Liver (tissue), 9 donors: ENCODE data around the gene SSPN. TPM values are rescaled to one million over a fixed set of nuclear protein-coding genes. Genes with fewer than 3 reads are reported as not detected.

Experiments
- DNase-seq: peaks from one replicate; pipeline ENCODE4 v3.0.0-alpha.2; 2017; ENCODE audit warnings: low spot score
- H3K27ac ChIP-seq, 2 donors: one replicate each; pipeline ENCODE4 v1.7.0; 2013; ENCODE audit warnings: inconsistent platforms in 2 of 2, low read length in 2 of 2, control low read depth in 1 of 2, low read depth in 1 of 2, mild to moderate bottlenecking in 1 of 2
- H3K27me3 ChIP-seq, 4 donors: one replicate each; pipeline versions ENCODE4 v1.6.1 to v1.7.0; 2013; ENCODE audit warnings: low read length in 3 of 4, inconsistent platforms in 1 of 4, mild to moderate bottlenecking in 1 of 4, moderate library complexity in 1 of 4; ENCODE audit not compliant: control insufficient read depth in 4 of 4, insufficient read depth in 4 of 4
- H3K36me3 ChIP-seq, 4 donors: one replicate each; pipeline versions ENCODE4 v1.6.1 to v1.7.0; 2013; ENCODE audit warnings: low read length in 3 of 4, mild to moderate bottlenecking in 3 of 4, low read depth in 1 of 4, moderate library complexity in 1 of 4; ENCODE audit not compliant: control insufficient read depth in 4 of 4, insufficient read depth in 3 of 4
- H3K4me1 ChIP-seq, 4 donors: one replicate each; pipeline versions ENCODE4 v1.6.1 to v1.7.0; 2013; ENCODE audit warnings: low read length in 3 of 4, mild to moderate bottlenecking in 3 of 4, moderate library complexity in 1 of 4; ENCODE audit not compliant: control insufficient read depth in 4 of 4, insufficient read depth in 4 of 4
- H3K4me3 ChIP-seq, 3 donors: one replicate each; pipeline versions ENCODE4 v1.6.1 to v1.7.0; 2013; ENCODE audit warnings: low read length in 3 of 3, control low read depth in 1 of 3, low read depth in 1 of 3, mild to moderate bottlenecking in 1 of 3
- H3K9ac ChIP-seq, 2 donors: one replicate each; pipeline ENCODE4 v1.7.0; 2013; ENCODE audit warnings: low read length in 2 of 2, mild to moderate bottlenecking in 2 of 2, moderate library complexity in 2 of 2, control low read depth in 1 of 2, low read depth in 1 of 2
- H3K9me3 ChIP-seq, 4 donors: one replicate each; pipeline versions ENCODE4 v1.6.1 to v1.7.0; 2013; ENCODE audit warnings: low read length in 3 of 4; ENCODE audit not compliant: control insufficient read depth in 4 of 4
- EGR1 ChIP-seq, 2 donors: IDR thresholded peaks; 2 replicates each; pipeline ENCODE4 v1.6.1; 2016 to 2018; ENCODE audit warnings: antibody characterized with exemption in 2 of 2, low read depth in 2 of 2
- FOXA1 ChIP-seq: IDR thresholded peaks from 2 replicates; pipeline ENCODE4 v1.6.1; 2016; ENCODE audit warnings: antibody characterized with exemption
- FOXA2 ChIP-seq: IDR thresholded peaks from 2 replicates; pipeline ENCODE4 v1.6.1; 2016; ENCODE audit warnings: antibody characterized with exemption
- GABPA ChIP-seq, 2 donors: IDR thresholded peaks in 1 of 2; conservative IDR thresholded peaks in 1 of 2; 2 replicates each; pipeline ENCODE4 v1.6.1; 2016; ENCODE audit warnings: antibody characterized with exemption in 2 of 2, mild to moderate bottlenecking in 1 of 2, moderate library complexity in 1 of 2
- HNF4A ChIP-seq, 2 donors: conservative IDR thresholded peaks; 2 replicates each; pipeline ENCODE4 v1.6.1; 2016; ENCODE audit warnings: antibody characterized with exemption in 2 of 2, mild to moderate bottlenecking in 2 of 2
- JUND ChIP-seq, 2 donors: IDR thresholded peaks; 2 replicates each; pipeline ENCODE4 v1.6.1; 2016; ENCODE audit warnings: antibody characterized with exemption in 2 of 2
- RAD21 ChIP-seq, 2 donors: IDR thresholded peaks; 2 replicates each; pipeline ENCODE4 v1.6.1; 2016; ENCODE audit warnings: antibody characterized with exemption in 2 of 2, mild to moderate bottlenecking in 2 of 2
- RXRA ChIP-seq, 2 donors: IDR thresholded peaks; 2 replicates each; pipeline ENCODE4 v1.6.1; 2017 to 2018; ENCODE audit warnings: antibody characterized with exemption in 2 of 2, mild to moderate bottlenecking in 1 of 2
- SP1 ChIP-seq: IDR thresholded peaks from 2 replicates; pipeline ENCODE4 v1.6.1; 2018; ENCODE audit warnings: antibody characterized with exemption, mild to moderate bottlenecking
- TAF1 ChIP-seq: conservative IDR thresholded peaks from 2 replicates; pipeline ENCODE4 v1.6.1; 2016; ENCODE audit warnings: antibody characterized with exemption, mild to moderate bottlenecking
- YY1 ChIP-seq: IDR thresholded peaks from 2 replicates; pipeline ENCODE4 v1.6.1; 2016; ENCODE audit warnings: antibody characterized with exemption, mild to moderate bottlenecking
- polyA plus RNA-seq, 2 donors: library from polyadenylated mRNA; stranded (reverse) in 1 of 2; unstranded in 1 of 2; fragments of 200-250 nt in 1 of 2; fragments of >200 nt in 1 of 2; fragmentation: Nextera tagmentation in 1 of 2; extraction: Ambion mirVana in 1 of 2; gene quantifications; one replicate each; pipeline versions ENCODE4 v1.2.1 to v1.2.3, GENCODE V29; 2013 to 2015
- total RNA-seq, 2 donors: library from RNA; depleted of rRNA; stranded (reverse); fragments of >200 nt; gene quantifications; one replicate each; pipeline ENCODE4 v1.2.3, GENCODE V29; 2014
- TF ChIP-seq, protein P1 (sequence below): IDR thresholded peaks from 2 replicates; pipeline ENCODE4 v1.6.1; 2016; ENCODE audit warnings: antibody characterized with exemption
- TF ChIP-seq, protein P2 (sequence below): fragments of 150-350 bp; IDR thresholded peaks from 2 replicates; pipeline ENCODE4 v1.5.1; 2017; ENCODE audit warnings: improper control_type of control experiment, low read depth, low read length; ENCODE audit not compliant: missing input control
- TF ChIP-seq, protein P3 (sequence below): IDR thresholded peaks from 2 replicates; pipeline ENCODE4 v1.6.1; 2016; ENCODE audit warnings: antibody characterized with exemption
- TF ChIP-seq, protein P4 (sequence below): IDR thresholded peaks from 2 replicates; pipeline ENCODE4 v1.6.1; 2016; ENCODE audit warnings: antibody characterized with exemption
- donor health status: healthy.
- donor health status: healthy.
- donor health status: healthy.
- donor health status: healthy.
- donor health status: healthy.

The SSPN gene
- total and polyA plus RNA-seq, 4 donors = 0.33 to 0.67 (median 0.46) TPM

DNA sequence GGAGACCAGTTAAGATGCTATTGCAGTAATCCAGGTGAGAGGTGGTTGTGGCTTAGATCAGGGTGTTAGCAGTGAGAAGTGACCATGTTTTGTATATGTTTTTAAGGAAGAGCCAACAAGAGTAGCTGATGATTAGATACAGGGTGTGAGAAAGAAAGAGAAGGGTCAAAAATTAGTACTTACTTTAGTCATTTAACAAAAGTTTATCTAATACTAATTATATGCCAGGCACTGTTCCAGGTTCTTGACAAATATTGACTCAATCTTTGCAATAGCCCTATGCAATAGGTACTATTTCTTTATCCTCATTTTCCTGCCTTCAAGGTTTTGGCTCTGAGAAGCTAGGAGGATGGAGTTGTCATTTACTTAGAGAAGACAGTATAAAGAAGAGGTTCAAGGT lies 70.2 kb downstream of the SSPN start:
- Histone ChIP-seq H3K27me3 (no peaks in the 10 kb centered on the region), H3K36me3 (no peaks in the 10 kb centered on the region), H3K9ac (no peak overlapping the region), H3K4me3 (no peak overlapping the region), H3K27ac (no peak overlapping the region), H3K4me1 (no peaks in the 10 kb centered on the region), H3K9me3 (no peaks in the 10 kb centered on the region)
- no peak for TF ChIP-seq EGR1 (IDR thresholded peaks at IDR 0.05; ENCODE audit: low read depth in 2 of 2)
- TF ChIP-seq RXRA (IDR thresholded peaks at IDR 0.05) = no peak
- TF ChIP-seq GABPA (IDR thresholded peaks at IDR 0.05 in 1 of 2, conservative IDR thresholded peaks at IDR 0.05 in 1 of 2) = no peak
- TF ChIP-seq FOXA1 = no peak
- TF ChIP-seq, protein P1, sequence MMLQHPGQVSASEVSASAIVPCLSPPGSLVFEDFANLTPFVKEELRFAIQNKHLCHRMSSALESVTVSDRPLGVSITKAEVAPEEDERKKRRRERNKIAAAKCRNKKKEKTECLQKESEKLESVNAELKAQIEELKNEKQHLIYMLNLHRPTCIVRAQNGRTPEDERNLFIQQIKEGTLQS = no peak
- TF ChIP-seq, protein P2, sequence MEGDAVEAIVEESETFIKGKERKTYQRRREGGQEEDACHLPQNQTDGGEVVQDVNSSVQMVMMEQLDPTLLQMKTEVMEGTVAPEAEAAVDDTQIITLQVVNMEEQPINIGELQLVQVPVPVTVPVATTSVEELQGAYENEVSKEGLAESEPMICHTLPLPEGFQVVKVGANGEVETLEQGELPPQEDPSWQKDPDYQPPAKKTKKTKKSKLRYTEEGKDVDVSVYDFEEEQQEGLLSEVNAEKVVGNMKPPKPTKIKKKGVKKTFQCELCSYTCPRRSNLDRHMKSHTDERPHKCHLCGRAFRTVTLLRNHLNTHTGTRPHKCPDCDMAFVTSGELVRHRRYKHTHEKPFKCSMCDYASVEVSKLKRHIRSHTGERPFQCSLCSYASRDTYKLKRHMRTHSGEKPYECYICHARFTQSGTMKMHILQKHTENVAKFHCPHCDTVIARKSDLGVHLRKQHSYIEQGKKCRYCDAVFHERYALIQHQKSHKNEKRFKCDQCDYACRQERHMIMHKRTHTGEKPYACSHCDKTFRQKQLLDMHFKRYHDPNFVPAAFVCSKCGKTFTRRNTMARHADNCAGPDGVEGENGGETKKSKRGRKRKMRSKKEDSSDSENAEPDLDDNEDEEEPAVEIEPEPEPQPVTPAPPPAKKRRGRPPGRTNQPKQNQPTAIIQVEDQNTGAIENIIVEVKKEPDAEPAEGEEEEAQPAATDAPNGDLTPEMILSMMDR = no peak
- no peak for TF ChIP-seq TAF1
- no peak for TF ChIP-seq SP1
- TF ChIP-seq HNF4A (conservative IDR thresholded peaks at IDR 0.05) = no peak
- TF ChIP-seq RAD21 (IDR thresholded peaks at IDR 0.05) = no peak
- TF ChIP-seq JUND (IDR thresholded peaks at IDR 0.05) = no peak
- TF ChIP-seq YY1 = no peak
- DNase-seq = no peak

DNA sequence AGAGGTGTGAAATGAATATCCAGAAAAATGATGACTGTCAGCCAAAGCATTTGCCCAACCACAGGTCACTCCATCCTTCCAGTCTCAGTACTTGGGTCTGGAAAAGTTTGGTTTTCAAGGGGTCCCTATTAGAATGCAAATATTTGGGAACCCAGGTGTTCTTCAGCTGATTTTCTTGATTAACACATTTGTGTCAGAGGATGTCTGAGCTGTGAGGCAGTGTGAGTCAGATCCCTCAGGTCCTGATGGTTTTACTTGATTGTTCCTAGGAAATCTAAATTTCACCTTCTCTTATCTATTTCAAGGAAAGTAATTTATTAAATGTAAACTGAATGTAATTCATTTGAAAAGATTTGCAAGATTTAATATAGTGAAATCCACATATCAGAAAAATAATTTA lies 71.5 kb downstream of the SSPN start:
- Histone ChIP-seq H3K27ac (no peak overlapping the region), H3K9me3 (no peaks in the 10 kb centered on the region), H3K36me3 (no peaks in the 10 kb centered on the region), H3K27me3 (no peaks in the 10 kb centered on the region), H3K4me3 (no peak overlapping the region), H3K4me1 (no peaks in the 10 kb centered on the region), H3K9ac (no peak overlapping the region)
- DNase-seq = no peak
- no peak for TF ChIP-seq FOXA1
- no peak for TF ChIP-seq JUND (IDR thresholded peaks at IDR 0.05)
- TF ChIP-seq, protein P3, sequence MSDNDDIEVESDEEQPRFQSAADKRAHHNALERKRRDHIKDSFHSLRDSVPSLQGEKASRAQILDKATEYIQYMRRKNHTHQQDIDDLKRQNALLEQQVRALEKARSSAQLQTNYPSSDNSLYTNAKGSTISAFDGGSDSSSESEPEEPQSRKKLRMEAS = no peak
- TF ChIP-seq RAD21 (IDR thresholded peaks at IDR 0.05) = no peak
- no peak for TF ChIP-seq GABPA (IDR thresholded peaks at IDR 0.05 in 1 of 2, conservative IDR thresholded peaks at IDR 0.05 in 1 of 2)
- TF ChIP-seq, protein P1 = no peak
- no peak for TF ChIP-seq FOXA2
- TF ChIP-seq, protein P4, sequence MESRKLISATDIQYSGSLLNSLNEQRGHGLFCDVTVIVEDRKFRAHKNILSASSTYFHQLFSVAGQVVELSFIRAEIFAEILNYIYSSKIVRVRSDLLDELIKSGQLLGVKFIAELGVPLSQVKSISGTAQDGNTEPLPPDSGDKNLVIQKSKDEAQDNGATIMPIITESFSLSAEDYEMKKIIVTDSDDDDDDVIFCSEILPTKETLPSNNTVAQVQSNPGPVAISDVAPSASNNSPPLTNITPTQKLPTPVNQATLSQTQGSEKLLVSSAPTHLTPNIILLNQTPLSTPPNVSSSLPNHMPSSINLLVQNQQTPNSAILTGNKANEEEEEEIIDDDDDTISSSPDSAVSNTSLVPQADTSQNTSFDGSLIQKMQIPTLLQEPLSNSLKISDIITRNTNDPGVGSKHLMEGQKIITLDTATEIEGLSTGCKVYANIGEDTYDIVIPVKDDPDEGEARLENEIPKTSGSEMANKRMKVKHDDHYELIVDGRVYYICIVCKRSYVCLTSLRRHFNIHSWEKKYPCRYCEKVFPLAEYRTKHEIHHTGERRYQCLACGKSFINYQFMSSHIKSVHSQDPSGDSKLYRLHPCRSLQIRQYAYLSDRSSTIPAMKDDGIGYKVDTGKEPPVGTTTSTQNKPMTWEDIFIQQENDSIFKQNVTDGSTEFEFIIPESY = no peak
- TF ChIP-seq, protein P2 = no peak
- no peak for TF ChIP-seq RXRA (IDR thresholded peaks at IDR 0.05)
- TF ChIP-seq EGR1 (IDR thresholded peaks at IDR 0.05; ENCODE audit: low read depth in 2 of 2) = no peak
